Ovary (tissue), 10 donors: ENCODE measurements around the gene MAP3K8. TPM values are rescaled to one million over a fixed set of nuclear protein-coding genes. Genes with fewer than 3 reads are reported as not detected.

ENCODE experiments used
- DNase-seq, 5 donors: peaks; one replicate each; pipeline ENCODE4 v3.0.0-alpha.2; 2019 to 2020
- H3K27ac ChIP-seq, 2 donors: fragments of 200-600 bp; one replicate each; pipeline versions ENCODE4 v1.5.1 to v1.8.0; 2019 to 2022
- H3K27me3 ChIP-seq: fragments of 200-600 bp; one replicate; pipeline ENCODE4 v1.8.0; 2022
- H3K36me3 ChIP-seq: fragments of 200-600 bp; sonication (generic); one replicate; pipeline ENCODE4 v1.5.1; 2019
- H3K4me1 ChIP-seq: one replicate; pipeline ENCODE4 v1.8.1; 2013; ENCODE audit warnings: mild to moderate bottlenecking, moderate library complexity; ENCODE audit not compliant: insufficient read depth
- H3K4me3 ChIP-seq: fragments of 200-600 bp; sonication (generic); one replicate; pipeline ENCODE4 v1.5.1; 2017
- H3K9me3 ChIP-seq, 2 donors: fragments of 200-600 bp in 1 of 2; sonication (generic) in 1 of 2; one replicate each; pipeline versions ENCODE4 v1.5.1 to v1.8.1; 2013 to 2019; ENCODE audit warnings: mild to moderate bottlenecking in 1 of 2, moderate library complexity in 1 of 2
- CTCF ChIP-seq, 3 donors: fragments of 450-650 bp in 2 of 3; fragments of 200-600 bp in 1 of 3; IDR thresholded peaks; one replicate each; pipeline versions ENCODE4 v1.5.1 to v1.8.0; 2016 to 2022; ENCODE audit warnings: antibody characterized with exemption in 3 of 3, mild to moderate bottlenecking in 1 of 3
- EP300 ChIP-seq: sonication (generic); formaldehyde crosslinking; IDR thresholded peaks from one replicate; pipeline ENCODE4 v1.6.1; 2017; ENCODE audit warnings: antibody characterized with exemption
- POLR2A ChIP-seq: fragments of 450-650 bp; IDR thresholded peaks from one replicate; pipeline ENCODE4 v1.6.1; 2017; ENCODE audit warnings: antibody characterized with exemption, mild to moderate bottlenecking, moderate library complexity
- WGBS, 3 donors: extraction: QIAGEN DNeasy Blood & Tissue Kit in 1 of 3; methylation state at CpG; one replicate each; pipeline versions ENCODE4 v1.1.5 to v1.1.7; 2013 to 2017; 5-methylcytosine and 5-hydroxymethylcytosine counted together
- intact Hi-C, 4 donors: fragments of 100-400 bp; cut with DNase I; formaldehyde crosslinking; loops; one replicate each; pipeline versions ENCODE4 v1.11.0 to v1.15.1; 2022 to 2023
- long read RNA-seq, 3 donors: library from polyadenylated mRNA in 2 of 3; unstranded in 2 of 3; transcript quantifications; one replicate each; pipeline ENCODE4 v2.0.0 and lab custom pipeline, GENCODE V29; 2021 to 2026
- polyA plus RNA-seq, 2 donors: library from polyadenylated mRNA; stranded (reverse); fragments of 200-250 nt in 1 of 2; fragments of 350-450 nt in 1 of 2; fragmentation: Illumina TruSeq in 1 of 2; extraction: RNeasy Lipid Tissue Mini Kit (QIAGEN cat#74804) in 1 of 2; gene quantifications; one replicate each; pipeline ENCODE4 v1.2.3, GENCODE V29; 2013 to 2014
- total RNA-seq, 7 donors: library from RNA; depleted of rRNA in 2 of 7; stranded (reverse); fragments of >200 nt in 2 of 7; fragmentation: NEBNext Ultra II Directional in 3 of 7; extraction: Animal tissue kit (Norgen Biotek cat#: 25700) in 3 of 7; gene quantifications; one replicate each; pipeline versions ENCODE4 v1.1.0 to v1.2.4, GENCODE V29; 2016 to 2023
- donor health status: DM: no; HTN: no; CAD: no; lungs with moderate emphysema.
- donor health status: DM: no; HTN: no; CAD: no.
- donor health status: Bipolar disorder and iron deficiency.
- donor health status: DM: yes; HTN: yes; CAD: no.
- donor health status: DM: no; HTN: no; CAD: no.
- donor health status: DM: yes; HTN: yes; CAD: no.

MAP3K8 gene
- total RNA-seq (10 to 100 TPM in 6 of 7 donors, 1 to 10 TPM in 1; 9.9 to 32.5 (median 13.5) TPM), polyA plus RNA-seq (10 to 100 TPM in 1 of 2 donors, 1 to 10 TPM in 1; 7.7 to 13.8 TPM)
- long read RNA-seq, donor 1, partial matches to known transcripts, result 7 of 19 reads
- long read RNA-seq, donor 1, other reads (novel, unspliced or antisense), result 9 of 19 reads
- long read RNA-seq, donor 2, result 0 reads
- long read RNA-seq, donor 3, transcript MAP3K8-207 (8 exons, 2,782 nt), result major isoform, 5 of 23 reads
- long read RNA-seq, donor 3, partial matches to known transcripts, result 6 of 23 reads
- long read RNA-seq, donor 3, other reads (novel, unspliced or antisense), result 9 of 23 reads

GRCh38 chr10:30433730-30434272 is at the start of gene MAP3K8:
MAP3K8 (plus strand) TSS chr10:30434184; CDS start chr10:30438939, 4,755 bp downstream.
- WGBS, 3 donors, result 0 to 1% (median 0%) methylated on average over 38 to 56 of the region's 56 CpGs
- Histone ChIP-seq H3K4me3 (peak within 1 kb of the TSS; percentile 94), H3K27ac (peak within 1 kb of the TSS; percentile 97 to 98), H3K36me3 (no peaks in the 10 kb centered on the region), H3K4me1 (peaks cover 6% of the 10 kb centered on the region), H3K9me3 (no peaks in the 10 kb centered on the region), H3K27me3 (no peaks in the 10 kb centered on the region)
- peak; percentile 80 to 88 (median 84) for DNase-seq
- intact Hi-C loops, result no loop called here
- TF ChIP-seq EP300 (no peak), POLR2A (peak; percentile 49), CTCF (IDR thresholded peaks at IDR 0.05) (no peak)

- peaks cover 6% of the 10 kb centered on the region for H3K4me1 ChIP-seq
- DNase-seq, result no peak
- H3K27me3 ChIP-seq, result no peaks in the 10 kb centered on the region
- WGBS, 3 donors, result 57 to 61% (median 60%) methylated on average over 10 of the region's 10 CpGs
- no peak overlapping the region for H3K4me3 ChIP-seq
- H3K36me3 ChIP-seq, result no peaks in the 10 kb centered on the region
- TF ChIP-seq EP300, result no peak
- no peak overlapping the region for H3K27ac ChIP-seq
- H3K9me3 ChIP-seq, result no peaks in the 10 kb centered on the region
- intact Hi-C loops, result loop anchor here in 2 of 4 donors (5.0 kb wide), 1 partner anchor 203 kb away; no protein-coding TSS in a partner anchor
These were observed 49.2 kb upstream of the MAP3K8 start for GRCh38 chr10:30384701-30385201.

- TF ChIP-seq EP300 (no peak), POLR2A (no peak), CTCF (IDR thresholded peaks at IDR 0.05) (no peak)
- Histone ChIP-seq H3K9me3 (no peaks in the 10 kb centered on the region), H3K4me3 (no peak overlapping the region), H3K27ac (no peak overlapping the region), H3K27me3 (no peaks in the 10 kb centered on the region), H3K36me3 (no peaks in the 10 kb centered on the region), H3K4me1 (peaks cover 6% of the 10 kb centered on the region)
- no peak for DNase-seq
- WGBS, 3 donors, result 91 to 95% (median 94%) methylated on average over 13 of the region's 13 CpGs
- intact Hi-C loops, result loop anchor here in 2 of 4 donors (5.0 kb wide), 1 partner anchor 200 kb away; no protein-coding TSS in a partner anchor
These were observed 47.0 kb upstream of the MAP3K8 start for GRCh38 chr10:30386801-30387588.

- TF ChIP-seq EP300 (no peak), CTCF (IDR thresholded peaks at IDR 0.05) (no peak), POLR2A (no peak)
- 90 to 93% (median 92%) methylated on average over 3 of the region's 3 CpGs for WGBS, 3 donors
- Histone ChIP-seq H3K4me1 (peaks cover 8% of the 10 kb centered on the region), H3K36me3 (no peaks in the 10 kb centered on the region), H3K27me3 (no peaks in the 10 kb centered on the region), H3K27ac (no peak overlapping the region), H3K4me3 (no peak overlapping the region), H3K9me3 (no peaks in the 10 kb centered on the region)
- intact Hi-C loops, result loop anchor here in 2 of 4 donors (5.0 kb wide), 1 partner anchor 200 kb away; no protein-coding TSS in a partner anchor
- no peak for DNase-seq
These were observed 46.2 kb upstream of the MAP3K8 start for GRCh38 chr10:30387646-30388243.
